IPS-20b (cell line): ENCODE data around the gene XRCC3.
"Not testable (repeated sequence)": the region's sequence is repeated elsewhere in the genome, so short reads cannot be mapped to it uniquely, and the experiment has no call there.

Experiments used
- H3K27ac ChIP-seq: one replicate; pipeline ENCODE4 v1.5.1; 2013; ENCODE audit warnings: low read length
- H3K27me3 ChIP-seq: 2 replicates; pipeline ENCODE4 v1.6.1; 2013; ENCODE audit warnings: mild to moderate bottlenecking, low read length, inconsistent platforms; ENCODE audit not compliant: insufficient read depth
- H3K36me3 ChIP-seq: 2 replicates; pipeline ENCODE4 v1.6.1; 2013; ENCODE audit warnings: low read depth, mild to moderate bottlenecking, inconsistent platforms, low read length, moderate library complexity; ENCODE audit not compliant: insufficient read depth
- H3K4me1 ChIP-seq: 2 replicates; pipeline ENCODE4 v1.6.1; 2013; ENCODE audit warnings: mild to moderate bottlenecking, control low read depth, inconsistent platforms, low read length, moderate library complexity; ENCODE audit not compliant: insufficient read depth
- H3K4me3 ChIP-seq: 2 replicates; pipeline ENCODE4 v1.5.1; 2013; ENCODE audit warnings: mild to moderate bottlenecking, low read length, inconsistent platforms
- H3K9ac ChIP-seq: 2 replicates; pipeline ENCODE4 v1.6.1; 2013; ENCODE audit warnings: low read depth, mild to moderate bottlenecking, inconsistent platforms, low read length, moderate library complexity
- H3K9me3 ChIP-seq: 2 replicates; pipeline ENCODE4 v1.6.1; 2013; ENCODE audit warnings: mild to moderate bottlenecking, low read depth, low read length, inconsistent platforms; ENCODE audit not compliant: insufficient read depth

Gene XRCC3

DNA sequence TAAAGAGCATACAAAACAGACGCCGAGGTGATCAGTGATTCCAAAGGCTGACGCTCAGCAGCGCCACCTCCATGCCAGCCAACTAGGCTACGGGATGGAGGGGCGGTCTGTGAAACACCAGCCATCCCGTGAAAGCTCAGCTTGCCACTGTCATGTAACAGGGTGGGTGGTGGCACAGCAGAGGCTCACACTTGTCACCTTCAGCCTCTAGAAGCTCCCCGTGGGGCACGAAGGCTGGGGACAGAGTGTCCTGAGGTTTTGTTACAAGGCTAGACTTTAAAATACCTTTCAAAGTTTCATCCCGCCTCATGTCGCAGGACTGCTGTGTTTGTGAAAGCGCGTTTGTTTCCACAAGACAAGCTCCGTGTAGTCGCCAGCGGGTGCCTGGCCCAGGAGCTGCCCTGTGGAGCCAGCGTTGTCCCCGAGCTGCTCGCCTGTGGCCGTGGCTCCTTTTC lies 20.7 kb downstream of the XRCC3 start:
- Histone ChIP-seq H3K4me3 (no peak overlapping the region), H3K9me3 (no peaks in the 10 kb centered on the region), H3K27ac (no peak overlapping the region), H3K9ac (no peak overlapping the region), H3K4me1 (no peaks in the 10 kb centered on the region), H3K27me3 (no peaks in the 10 kb centered on the region), H3K36me3 (peaks cover 74% of the 10 kb centered on the region)

DNA sequence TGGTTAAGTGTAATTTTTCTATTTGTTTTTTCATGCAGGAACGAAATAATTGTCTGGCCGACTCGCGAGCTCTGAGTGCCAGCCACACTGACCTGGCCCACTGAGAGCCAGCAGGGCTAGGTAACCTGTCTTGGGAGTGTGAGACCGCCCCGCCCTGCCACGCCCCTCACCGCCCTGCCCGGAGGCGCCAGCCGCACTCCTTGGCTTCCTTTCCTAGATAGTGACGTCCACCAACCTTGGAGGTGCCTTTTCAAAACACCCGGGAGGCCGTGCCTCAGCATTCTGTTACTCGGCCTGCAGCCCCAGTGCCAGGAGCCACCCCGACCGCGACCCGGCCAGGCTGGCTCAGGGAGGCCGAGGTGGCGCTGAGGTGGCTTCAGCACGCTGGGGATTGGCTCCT lies 21.7 kb downstream of the XRCC3 start:
- H3K36me3 ChIP-seq, result peaks cover 75% of the 10 kb centered on the region

DNA sequence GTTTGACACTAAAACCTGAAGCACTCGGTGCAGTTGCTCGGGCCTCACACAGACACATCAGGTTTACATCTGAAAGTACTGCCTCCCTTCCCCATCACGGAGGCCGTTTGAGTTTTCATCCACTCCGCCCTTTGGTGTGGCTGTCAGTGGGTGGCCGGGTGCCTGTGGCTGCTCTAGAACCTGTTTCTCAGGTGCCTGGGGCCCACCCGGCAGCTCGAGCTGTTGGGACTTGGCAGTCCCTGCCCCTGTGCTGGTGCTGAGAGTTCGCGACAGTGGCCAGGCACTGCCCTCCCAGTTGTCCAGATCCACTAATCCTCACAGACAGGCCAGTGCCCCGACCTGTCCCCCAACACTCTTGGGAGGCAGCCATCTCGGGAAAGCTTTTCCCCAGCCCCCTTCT lies 22.4 kb downstream of the XRCC3 start:
- Histone ChIP-seq H3K4me1 (0 out of 2 replicates have a peak, but pooled peaks cover 2% of the 10 kb centered on the region), H3K9ac (no peak overlapping the region), H3K27me3 (no peaks in the 10 kb centered on the region), H3K27ac (no peak overlapping the region), H3K36me3 (peaks cover 75% of the 10 kb centered on the region), H3K9me3 (no peaks in the 10 kb centered on the region), H3K4me3 (no peak overlapping the region)

More for the DNA sequence above, 21.7 kb downstream of the XRCC3 start:
- Histone ChIP-seq H3K27ac (no peak overlapping the region), H3K27me3 (no peaks in the 10 kb centered on the region), H3K4me3 (no peak overlapping the region), H3K9me3 (no peaks in the 10 kb centered on the region), H3K9ac (no peak overlapping the region), H3K4me1 (0 out of 2 replicates have a peak, but pooled peaks cover 2% of the 10 kb centered on the region)

DNA sequence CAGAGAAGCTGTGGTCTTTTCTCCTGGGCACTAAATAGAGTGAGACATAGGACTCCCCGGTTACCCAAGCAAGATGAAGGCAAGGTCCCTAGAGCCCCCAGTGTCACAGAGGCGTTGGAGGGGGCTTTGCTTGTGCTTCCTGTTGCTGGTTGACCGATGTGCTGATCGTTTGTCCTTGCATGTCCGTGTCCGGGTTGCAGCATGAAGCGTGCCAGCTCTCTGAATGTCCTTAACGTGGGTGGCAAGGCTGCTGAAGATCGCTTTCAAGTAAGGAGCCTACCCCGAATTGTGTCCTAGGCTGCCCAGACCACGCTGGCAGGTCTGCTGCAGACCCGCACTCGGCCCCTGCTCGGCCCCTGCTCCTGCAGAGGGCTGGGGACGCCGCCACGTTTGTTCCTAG lies 23.1 kb downstream of the XRCC3 start:
- H3K4me3 ChIP-seq, result no peak overlapping the region
- peaks cover 73% of the 10 kb centered on the region for H3K36me3 ChIP-seq
- H3K9me3 ChIP-seq, result no peaks in the 10 kb centered on the region
- no peak overlapping the region for H3K9ac ChIP-seq
- no peaks in the 10 kb centered on the region for H3K27me3 ChIP-seq
- H3K27ac ChIP-seq, result no peak overlapping the region
- H3K4me1 ChIP-seq, result 0 out of 2 replicates have a peak, but pooled peaks cover 2% of the 10 kb centered on the region

- not testable (repeated sequence) for H3K4me1 ChIP-seq, H3K9ac ChIP-seq, H3K9me3 ChIP-seq, H3K27me3 ChIP-seq, H3K27ac ChIP-seq, H3K4me3 ChIP-seq
- H3K36me3 ChIP-seq, result peaks cover 78% of the 10 kb centered on the region
These were observed 23.6 kb downstream of the XRCC3 start for GRCh38 chr14:103691655-103692054.

- H3K9me3 ChIP-seq, result no peaks in the 10 kb centered on the region
- no peak overlapping the region for H3K4me3 ChIP-seq
- H3K4me1 ChIP-seq, result 0 out of 2 replicates have a peak, but pooled peaks cover 2% of the 10 kb centered on the region
- H3K27ac ChIP-seq, result no peak overlapping the region
- H3K27me3 ChIP-seq, result no peaks in the 10 kb centered on the region
- H3K9ac ChIP-seq, result no peak overlapping the region
- H3K36me3 ChIP-seq, result peaks cover 81% of the 10 kb centered on the region
These were observed 24.9 kb downstream of the XRCC3 start for GRCh38 chr14:103690332-103690731.

GRCh38 chr14:103688906-103689902 lies 26.0 kb downstream of the XRCC3 start:
- Histone ChIP-seq H3K27me3 (no peaks in the 10 kb centered on the region), H3K4me1 (0 out of 2 replicates have a peak, but pooled peaks cover 2% of the 10 kb centered on the region), H3K36me3 (peaks cover 84% of the 10 kb centered on the region), H3K9ac (no peak overlapping the region), H3K4me3 (no peak overlapping the region), H3K27ac (no peak overlapping the region), H3K9me3 (no peaks in the 10 kb centered on the region)

GRCh38 chr14:103688441-103688840 lies 26.8 kb downstream of the XRCC3 start:
- Histone ChIP-seq H3K27ac (no peak overlapping the region), H3K36me3 (peaks cover 84% of the 10 kb centered on the region), H3K4me1 (0 out of 2 replicates have a peak, but pooled peaks cover 2% of the 10 kb centered on the region), H3K4me3 (no peak overlapping the region), H3K9me3 (no peaks in the 10 kb centered on the region), H3K9ac (no peak overlapping the region), H3K27me3 (no peaks in the 10 kb centered on the region)

DNA sequence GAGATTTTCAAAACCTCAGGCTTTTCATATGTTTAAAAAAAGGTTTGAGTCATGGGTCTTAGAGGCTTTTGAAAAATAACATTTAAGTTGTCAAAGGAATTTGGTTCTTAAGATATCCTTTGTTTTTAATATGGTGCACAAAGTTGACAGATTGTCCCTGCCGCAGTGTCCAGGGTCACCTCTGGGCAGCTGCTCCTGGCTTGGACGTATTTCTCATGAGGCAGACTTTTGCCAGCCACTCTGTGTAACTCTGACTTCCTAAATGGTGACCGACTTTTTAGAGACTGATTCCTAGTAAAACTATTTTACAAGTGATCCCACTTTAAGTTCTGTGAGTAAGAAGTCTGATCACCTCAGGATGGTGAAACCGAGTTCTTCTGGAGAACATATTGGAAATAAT lies 27.5 kb downstream of the XRCC3 start:
- no peaks in the 10 kb centered on the region for H3K27me3 ChIP-seq
- no peak overlapping the region for H3K27ac ChIP-seq
- no peak overlapping the region for H3K9ac ChIP-seq
- H3K9me3 ChIP-seq, result no peaks in the 10 kb centered on the region
- peaks cover 84% of the 10 kb centered on the region for H3K36me3 ChIP-seq
- no peak overlapping the region for H3K4me3 ChIP-seq
- H3K4me1 ChIP-seq, result 0 out of 2 replicates have a peak, but pooled peaks cover 2% of the 10 kb centered on the region

DNA sequence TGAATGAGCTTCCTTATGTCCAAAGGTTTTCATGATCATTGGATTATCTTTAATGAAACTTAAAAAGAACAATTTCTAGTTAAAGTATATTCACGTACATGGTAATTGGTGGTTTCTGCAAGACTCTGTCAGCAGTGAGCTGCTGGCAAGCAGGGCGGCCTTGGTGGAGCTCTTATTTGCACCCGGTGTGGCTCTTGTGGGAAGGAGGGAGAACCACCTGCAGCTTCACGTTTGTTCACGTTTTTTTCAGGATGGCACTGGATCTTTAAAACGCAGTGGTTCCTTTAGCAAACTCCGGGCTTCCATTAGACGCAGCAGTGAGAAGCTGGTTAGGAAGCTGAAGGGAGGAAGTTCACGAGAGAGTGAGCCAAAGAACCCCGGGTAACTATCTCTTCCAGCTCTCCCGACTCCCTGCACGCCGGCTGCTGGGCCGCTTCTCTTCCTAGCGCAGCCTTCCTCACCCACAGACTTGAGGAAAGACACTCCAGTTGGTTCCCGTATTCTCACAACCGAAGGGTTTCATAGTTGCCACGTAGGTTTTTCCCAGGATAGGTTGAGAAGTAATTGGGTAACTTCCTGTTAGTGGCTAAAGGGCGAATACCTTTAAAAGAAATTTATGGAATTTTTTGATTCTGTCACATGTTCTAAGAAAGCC lies 28.3 kb downstream of the XRCC3 start:
- Histone ChIP-seq H3K27ac (no peak overlapping the region), H3K27me3 (no peaks in the 10 kb centered on the region), H3K4me3 (no peak overlapping the region), H3K4me1 (0 out of 2 replicates have a peak, but pooled peaks cover 2% of the 10 kb centered on the region), H3K36me3 (peaks cover 78% of the 10 kb centered on the region), H3K9ac (no peak overlapping the region), H3K9me3 (no peaks in the 10 kb centered on the region)

- no peaks in the 10 kb centered on the region for H3K9me3 ChIP-seq
- H3K4me1 ChIP-seq, result 0 out of 2 replicates have a peak, but pooled peaks cover 2% of the 10 kb centered on the region
- H3K27me3 ChIP-seq, result no peaks in the 10 kb centered on the region
- H3K4me3 ChIP-seq, result no peak overlapping the region
- H3K27ac ChIP-seq, result no peak overlapping the region
- H3K36me3 ChIP-seq, result peaks cover 87% of the 10 kb centered on the region
- no peak overlapping the region for H3K9ac ChIP-seq
These were observed 29.7 kb downstream of the XRCC3 start for GRCh38 chr14:103685276-103686211.
